GM19438 (cell line): ENCODE data around the gene DTNB.
"Not testable (repeated sequence)": the region's sequence is repeated elsewhere in the genome, so short reads cannot be mapped to it uniquely, and the experiment has no call there.

Experiments
- ATAC-seq: cut with Tn5 transposase; IDR thresholded peaks from one replicate; pipeline ENCODE4 v1.9.1; 2021; ENCODE audit warnings: low read depth; ENCODE audit not compliant: unreplicated experiment

The DTNB gene

GRCh38 chr2:25430556-25430955 is 242.8 kb downstream of the DTNB start:
- no peak for ATAC-seq

GRCh38 chr2:25426326-25426725 is 247.1 kb downstream of the DTNB start:
- no peak for ATAC-seq

- no peak for ATAC-seq
Observed at GRCh38 chr2:25424426-25425028, 248.8 kb downstream of the DTNB start.

GRCh38 chr2:25421820-25422411 is 251.5 kb downstream of the DTNB start:
- no peak for ATAC-seq

GRCh38 chr2:25421289-25421688 is 252.1 kb downstream of the DTNB start:
- no peak for ATAC-seq

- peak; percentile 47 for ATAC-seq
Observed at GRCh38 chr2:25420820-25421237, 252.5 kb downstream of the DTNB start.

- peak; percentile 52 for ATAC-seq
Observed at GRCh38 chr2:25419678-25420242, 253.6 kb downstream of the DTNB start.

- no peak for ATAC-seq
Observed at GRCh38 chr2:25418944-25419677, 254.3 kb downstream of the DTNB start.

- no peak for ATAC-seq
Observed at GRCh38 chr2:25417715-25418369, 255.5 kb downstream of the DTNB start.

GRCh38 chr2:25416674-25417073 is 256.7 kb downstream of the DTNB start:
- no peak for ATAC-seq

- no peak for ATAC-seq
Observed at GRCh38 chr2:25414781-25415180, 258.6 kb downstream of the DTNB start.

- ATAC-seq = not testable (repeated sequence)
Observed at GRCh38 chr2:25413409-25413808, 260.0 kb downstream of the DTNB start.

GRCh38 chr2:25411753-25412152 is 261.6 kb downstream of the DTNB start:
- ATAC-seq = no peak

GRCh38 chr2:25411281-25411680 is 262.1 kb downstream of the DTNB start:
- no peak for ATAC-seq

- no peak for ATAC-seq
Observed at GRCh38 chr2:25410370-25410769, 263.0 kb downstream of the DTNB start.

- no peak for ATAC-seq
Observed at GRCh38 chr2:25409468-25409867, 263.9 kb downstream of the DTNB start.

GRCh38 chr2:25409044-25409443 is 264.3 kb downstream of the DTNB start:
- no peak for ATAC-seq

- no peak for ATAC-seq
Observed at GRCh38 chr2:25405611-25406295, 267.6 kb downstream of the DTNB start.

- peak; percentile 69 for ATAC-seq
Observed at GRCh38 chr2:25403120-25403760, 270.1 kb downstream of the DTNB start.

GRCh38 chr2:25402477-25402876 is 270.9 kb downstream of the DTNB start:
- peak; percentile 62 for ATAC-seq
